ENCODE measurements around the gene RDH5. TPM values are rescaled to one million over a fixed set of nuclear protein-coding genes. Genes with fewer than 3 reads are reported as not detected.

Gene RDH5, protein sequence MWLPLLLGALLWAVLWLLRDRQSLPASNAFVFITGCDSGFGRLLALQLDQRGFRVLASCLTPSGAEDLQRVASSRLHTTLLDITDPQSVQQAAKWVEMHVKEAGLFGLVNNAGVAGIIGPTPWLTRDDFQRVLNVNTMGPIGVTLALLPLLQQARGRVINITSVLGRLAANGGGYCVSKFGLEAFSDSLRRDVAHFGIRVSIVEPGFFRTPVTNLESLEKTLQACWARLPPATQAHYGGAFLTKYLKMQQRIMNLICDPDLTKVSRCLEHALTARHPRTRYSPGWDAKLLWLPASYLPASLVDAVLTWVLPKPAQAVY
- total RNA-seq (2022; extraction: Qiagen RNA extraction; ENCODE audit: low read depth): 1.3 to 3.7 TPM (median 2.9 TPM) in 5 replicates

GRCh38 chr12:55720071-55720564 lies at the start of gene RDH5:
TSS of gene RDH5 (plus strand) at chr12:55720393. CDS start at chr12:55721185, 792 bp downstream.

GRCh38 chr12:55707841-55708694 lies 12.1 kb upstream of the RDH5 start, which contains the start of gene ITGA7:
TSS of gene ITGA7 (minus strand) at chr12:55707904. CDS start at chr12:55707682, 222 bp downstream.

GRCh38 chr12:55715833-55716581 lies 4.2 kb upstream of the RDH5 start, which contains the start of gene BLOC1S1:
TSS of gene BLOC1S1 (plus strand) at chr12:55716046. CDS start at chr12:55716052, 6 bp downstream.

GRCh38 chr12:55728939-55729818 lies 9.0 kb downstream of the RDH5 start, which contains the start of gene CD63:
TSS of gene CD63 (minus strand) at chr12:55729009. CDS start at chr12:55728341, 668 bp downstream.

GRCh38 chr12:55742719-55743405 lies 22.7 kb downstream of the RDH5 start, which contains the start of gene GDF11:
TSS of gene GDF11 (plus strand) at chr12:55743122. CDS start at chr12:55743317, 195 bp downstream.

Other genes starting within 250 kb of the RDH5 start
- gene OR6C68, start 228.0 kb upstream of the RDH5 start, total RNA-seq (2022; extraction: Qiagen RNA extraction; ENCODE audit: low read depth): not detected in 5 replicates
- not detected in 5 replicates for gene OR6C4, start 170.8 kb upstream of the RDH5 start, total RNA-seq (2022; extraction: Qiagen RNA extraction; ENCODE audit: low read depth)
- gene OR2AP1, start 147.9 kb upstream of the RDH5 start, total RNA-seq (2022; extraction: Qiagen RNA extraction; ENCODE audit: low read depth): not detected in 5 replicates
- gene OR10P1, start 83.5 kb upstream of the RDH5 start, total RNA-seq (2022; extraction: Qiagen RNA extraction; ENCODE audit: low read depth): not detected in 5 replicates
- gene ITGA7, start 12.5 kb upstream of the RDH5 start, total RNA-seq (2022; extraction: Qiagen RNA extraction; ENCODE audit: low read depth): 0.88 to 2.2 TPM (median 1.7 TPM) in 5 replicates
- 115 to 152 TPM (median 141 TPM) in 5 replicates for gene BLOC1S1, start 4.3 kb upstream of the RDH5 start, total RNA-seq (2022; extraction: Qiagen RNA extraction; ENCODE audit: low read depth)
- gene CD63, start 8.6 kb downstream of the RDH5 start, total RNA-seq (2022; extraction: Qiagen RNA extraction; ENCODE audit: low read depth): 655 to 775 TPM (median 692 TPM) in 5 replicates
- gene GDF11, start 22.7 kb downstream of the RDH5 start, total RNA-seq (2022; extraction: Qiagen RNA extraction; ENCODE audit: low read depth): 1.6 to 5.2 TPM (median 4.9 TPM) in 5 replicates
- 87.9 to 174 TPM (median 93.1 TPM) in 5 replicates for gene SARNP, start 97.3 kb downstream of the RDH5 start, total RNA-seq (2022; extraction: Qiagen RNA extraction; ENCODE audit: low read depth)
- gene ORMDL2, start 97.6 kb downstream of the RDH5 start, total RNA-seq (2022; extraction: Qiagen RNA extraction; ENCODE audit: low read depth): 77.5 to 103 TPM (median 99.1 TPM) in 5 replicates
- gene DNAJC14, start 109.2 kb downstream of the RDH5 start, total RNA-seq (2022; extraction: Qiagen RNA extraction; ENCODE audit: low read depth): 19.9 to 25.3 TPM (median 23.0 TPM) in 5 replicates
- 0.14 to 0.61 TPM (median 0.28 TPM) in 5 replicates for gene MMP19, start 122.5 kb downstream of the RDH5 start, total RNA-seq (2022; extraction: Qiagen RNA extraction; ENCODE audit: low read depth)
- gene PYM1, start 207.5 kb downstream of the RDH5 start, total RNA-seq (2022; extraction: Qiagen RNA extraction; ENCODE audit: low read depth): 36.7 to 44.1 TPM (median 39.9 TPM) in 5 replicates
- 13.8 to 21.2 TPM (median 19.1 TPM) in 5 replicates for gene DGKA, start 210.8 kb downstream of the RDH5 start, total RNA-seq (2022; extraction: Qiagen RNA extraction; ENCODE audit: low read depth)
- gene PMEL, start 245.6 kb downstream of the RDH5 start, total RNA-seq (2022; extraction: Qiagen RNA extraction; ENCODE audit: low read depth): 0.38 to 1.3 TPM (median 0.74 TPM) in 5 replicates
- 48.3 to 60.3 TPM (median 53.6 TPM) in 5 replicates for gene CDK2, start 246.4 kb downstream of the RDH5 start, total RNA-seq (2022; extraction: Qiagen RNA extraction; ENCODE audit: low read depth)

All from A549 treated with ZK216348 at 1 μM for 4 hours (cell line).